NB4 (cell line): ENCODE data around the gene TOP1.

Source experiments
- CTCF ChIP-seq: IDR thresholded peaks from one replicate; pipeline ENCODE4 v1.5.1; 2012; ENCODE audit warnings: low read depth, low read length
- MAX ChIP-seq: IDR thresholded peaks from 2 replicates; pipeline ENCODE4 v1.6.1; 2011; ENCODE audit warnings: low read depth, low read length
- MYC ChIP-seq: IDR thresholded peaks from 2 replicates; pipeline ENCODE4 v1.6.1; 2011; ENCODE audit warnings: low read depth, low read length
- POLR2A ChIP-seq: IDR thresholded peaks from 2 replicates; pipeline ENCODE4 v1.6.1; 2011; ENCODE audit warnings: mild to moderate bottlenecking; ENCODE audit not compliant: insufficient read length; ENCODE audit errors: extremely low read depth

GRCh38 chr20:41017448-41018042 lies 11.1 kb upstream of the TOP1 start:
- TF ChIP-seq CTCF (no peak), MAX (no peak), POLR2A (no peak), MYC (no peak)
